ENCODE data around the gene XPNPEP1.

GRCh38 chr10:109889867-109890266 is 33.4 kb downstream of the XPNPEP1 start:
- no peak for TF ChIP-seq ESRRG (CRISPR knock-in tag; IDR thresholded peaks at IDR 0.05)
- no peak for TF ChIP-seq ARNTL (CRISPR knock-in tag; IDR thresholded peaks at IDR 0.05; ENCODE audit: borderline replicate concordance, low read depth)
- TF ChIP-seq CSDC2 (CRISPR knock-in tag; IDR thresholded peaks at IDR 0.05) = no peak
- no peak for TF ChIP-seq PATZ1 (CRISPR knock-in tag; IDR thresholded peaks at IDR 0.05; ENCODE audit: borderline replicate concordance)
- TF ChIP-seq SNAI2 (CRISPR knock-in tag; IDR thresholded peaks at IDR 0.05) = no peak
- no peak for TF ChIP-seq TSHZ2 (CRISPR knock-in tag; IDR thresholded peaks at IDR 0.05)
- no peak for TF ChIP-seq TCF4 (CRISPR knock-in tag; IDR thresholded peaks at IDR 0.05; ENCODE audit: borderline replicate concordance)
- TF ChIP-seq ZFP30 (CRISPR knock-in tag; IDR thresholded peaks at IDR 0.05) = no peak
- TF ChIP-seq ZFP3 (CRISPR knock-in tag; IDR thresholded peaks at IDR 0.05) = no peak

Data from SK-N-SH treated with all-trans-retinoic acid at 6 μM for 48 hours (cell line).